ENCODE data around the gene SPEG. TPM values are rescaled to one million over a fixed set of nuclear protein-coding genes. Genes with fewer than 3 reads are reported as not detected.
A peak's percentile ranks its signal among the peaks of the same experiment; 100 is the strongest.

Gene SPEG
- total RNA-seq, 1 donor from 2014 or later, result 0.09 TPM

GRCh38 chr2:219497495-219498279 is 63.0 kb downstream of the SPEG start:
- Mint-ChIP-seq H3K27ac (peak overlapping the region; percentile 86), H3K9me3 (no peaks in the 10 kb centered on the region), H3K4me3 (peak overlapping the region; percentile 98), H3K27me3 (peaks cover 34% of the 10 kb centered on the region), H3K36me3 (ENCODE audit: low read depth) (peaks cover 15% of the 10 kb centered on the region), H3K4me1 (peaks cover 34% of the 10 kb centered on the region)
- no peak for TF ChIP-seq CTCF (IDR thresholded peaks at IDR 0.05)
- DNase-seq (no peak), ATAC-seq (ENCODE audit: low read depth) (peak; percentile 7)
- intact Hi-C loops (cut with micrococcal nuclease), result loop anchor here (1.0 to 10.0 kb wide), 9 partner anchors 13 to 1707 kb away; partner anchors contain the start of genes CHPF, CNOT9, CNPPD1 and NHEJ1
- ChIA-PET CTCF (interaction anchor here (1.3 to 2.2 kb wide), 4 partner anchors 12 to 44 kb away, joined by 3 to 12 read pairs (median 6); no protein-coding TSS in a partner anchor), POLR2A (interaction anchor here (0.5 to 2.1 kb wide), 7 partner anchors 9 to 110 kb away, joined by 3 to 20 read pairs (median 4); partner anchors contain the start of genes CHPF, DNPEP and TMEM198)

- no peak for TF ChIP-seq CTCF (IDR thresholded peaks at IDR 0.05)
- Mint-ChIP-seq H3K27me3 (peaks cover 28% of the 10 kb centered on the region), H3K27ac (peak within 1 kb of the TSS; percentile 86), H3K4me3 (peak within 1 kb of the TSS; percentile 98), H3K4me1 (peaks cover 34% of the 10 kb centered on the region), H3K36me3 (ENCODE audit: low read depth) (peaks cover 17% of the 10 kb centered on the region), H3K9me3 (no peaks in the 10 kb centered on the region)
- ChIA-PET POLR2A (interaction anchor here (0.6 to 2.1 kb wide), 8 partner anchors 8 to 602 kb away, joined by 3 to 20 read pairs (median 4); partner anchors contain the start of genes CHPF, DNAJB2, DNPEP and TMEM198), CTCF (interaction anchor here (0.9 to 2.2 kb wide), 5 partner anchors 11 to 110 kb away, joined by 3 to 12 read pairs (median 5); no protein-coding TSS in a partner anchor)
- DNase-seq, result peak; percentile 86
- ATAC-seq (ENCODE audit: low read depth), result peak; percentile 94
- intact Hi-C loops (cut with micrococcal nuclease), result loop anchor here (1.0 to 10.0 kb wide), 9 partner anchors 12 to 1706 kb away; partner anchors contain the start of genes CHPF, CNOT9, CNPPD1 and NHEJ1
Measured at GRCh38 chr2:219498280-219499057, 63.8 kb downstream of the SPEG start, which contains the start of gene GMPPA. TSS of gene GMPPA (plus strand) at chr2:219498891. CDS start at chr2:219499976, 1,085 bp downstream.

- ATAC-seq (ENCODE audit: low read depth) (no peak), DNase-seq (no peak)
- no peaks in the 10 kb centered on the region for H3K9me3 Mint-ChIP-seq
- peak overlapping the region; percentile 98 for H3K4me3 Mint-ChIP-seq
- H3K36me3 Mint-ChIP-seq (ENCODE audit: low read depth), result peaks cover 22% of the 10 kb centered on the region
- ChIA-PET CTCF (interaction anchor here (0.9 to 2.2 kb wide), 6 partner anchors 11 to 110 kb away, joined by 3 to 12 read pairs (median 4); no protein-coding TSS in a partner anchor), POLR2A (interaction anchor here (0.6 to 2.1 kb wide), 8 partner anchors 8 to 602 kb away, joined by 3 to 20 read pairs (median 4); partner anchors contain the start of genes CHPF, DNAJB2, DNPEP and TMEM198)
- H3K27me3 Mint-ChIP-seq, result peaks cover 22% of the 10 kb centered on the region
- peak overlapping the region; percentile 86 for H3K27ac Mint-ChIP-seq
- peaks cover 34% of the 10 kb centered on the region for H3K4me1 Mint-ChIP-seq
- no peak for TF ChIP-seq CTCF (IDR thresholded peaks at IDR 0.05)
- intact Hi-C loops (cut with micrococcal nuclease), result loop anchor here (2.0 to 10.0 kb wide), 4 partner anchors 144 to 1706 kb away; partner anchors contain the start of genes CNOT9, CNPPD1, RETREG2 and USP37
Measured at GRCh38 chr2:219499058-219499307, 64.3 kb downstream of the SPEG start.

- peak overlapping the region; percentile 98 for H3K4me3 Mint-ChIP-seq
- H3K9me3 Mint-ChIP-seq, result no peaks in the 10 kb centered on the region
- ChIA-PET POLR2A (interaction anchor here (0.6 to 2.1 kb wide), 3 partner anchors 10 to 186 kb away, joined by 3 to 7 read pairs (median 4); no protein-coding TSS in a partner anchor), CTCF (interaction anchor here (0.6 to 2.2 kb wide), 5 partner anchors 10 to 60 kb away, joined by 3 to 12 read pairs (median 3); partner anchors contain the start of genes CHPF and TMEM198)
- intact Hi-C loops (cut with micrococcal nuclease), result loop anchor here (2.0 to 10.0 kb wide), 4 partner anchors 143 to 1705 kb away; partner anchors contain the start of genes CNOT9, CNPPD1, RETREG2 and USP37
- peaks cover 28% of the 10 kb centered on the region for H3K36me3 Mint-ChIP-seq (ENCODE audit: low read depth)
- DNase-seq, result no peak
- H3K4me1 Mint-ChIP-seq, result peaks cover 34% of the 10 kb centered on the region
- peak overlapping the region; percentile 86 for H3K27ac Mint-ChIP-seq
- peaks cover 21% of the 10 kb centered on the region for H3K27me3 Mint-ChIP-seq
- no peak for TF ChIP-seq CTCF (IDR thresholded peaks at IDR 0.05)
- ATAC-seq (ENCODE audit: low read depth), result no peak
Measured at GRCh38 chr2:219499555-219499954, 64.9 kb downstream of the SPEG start.
